Nephron progenitor cell (in vitro differentiated cells): ENCODE measurements around the gene PTPN1.

ENCODE experiments used
- DNase-seq: peaks from one replicate; pipeline ENCODE4 v3.0.0; 2021
- H3K27ac Mint-ChIP-seq: 2 replicates; pipeline ENCODE4 v1.8.0; 2021; ENCODE audit warnings: mild to moderate bottlenecking, moderate library complexity, mixed read lengths
- H3K27me3 Mint-ChIP-seq: 2 replicates; pipeline ENCODE4 v1.8.0; 2021; ENCODE audit warnings: mild to moderate bottlenecking, low read depth, mixed read lengths; ENCODE audit not compliant: poor library complexity
- H3K36me3 Mint-ChIP-seq: 2 replicates; pipeline ENCODE4 v1.8.0; 2021; ENCODE audit warnings: low read depth, mixed read lengths
- H3K4me1 Mint-ChIP-seq: 2 replicates; pipeline ENCODE4 v1.8.0; 2021; ENCODE audit warnings: mixed read lengths
- H3K4me3 Mint-ChIP-seq: 2 replicates; pipeline ENCODE4 v1.8.0; 2021; ENCODE audit warnings: mild to moderate bottlenecking, moderate library complexity, mixed read lengths
- H3K9me3 Mint-ChIP-seq: 2 replicates; pipeline ENCODE4 v1.8.0; 2021; ENCODE audit warnings: mild to moderate bottlenecking, moderate library complexity, mixed read lengths
- CTCF ChIP-seq: fragments of 200-600 bp; sonication (generic); IDR thresholded peaks from 2 replicates; pipeline ENCODE4 v1.5.0; 2021; ENCODE audit warnings: antibody characterized with exemption

The PTPN1 gene

DNA sequence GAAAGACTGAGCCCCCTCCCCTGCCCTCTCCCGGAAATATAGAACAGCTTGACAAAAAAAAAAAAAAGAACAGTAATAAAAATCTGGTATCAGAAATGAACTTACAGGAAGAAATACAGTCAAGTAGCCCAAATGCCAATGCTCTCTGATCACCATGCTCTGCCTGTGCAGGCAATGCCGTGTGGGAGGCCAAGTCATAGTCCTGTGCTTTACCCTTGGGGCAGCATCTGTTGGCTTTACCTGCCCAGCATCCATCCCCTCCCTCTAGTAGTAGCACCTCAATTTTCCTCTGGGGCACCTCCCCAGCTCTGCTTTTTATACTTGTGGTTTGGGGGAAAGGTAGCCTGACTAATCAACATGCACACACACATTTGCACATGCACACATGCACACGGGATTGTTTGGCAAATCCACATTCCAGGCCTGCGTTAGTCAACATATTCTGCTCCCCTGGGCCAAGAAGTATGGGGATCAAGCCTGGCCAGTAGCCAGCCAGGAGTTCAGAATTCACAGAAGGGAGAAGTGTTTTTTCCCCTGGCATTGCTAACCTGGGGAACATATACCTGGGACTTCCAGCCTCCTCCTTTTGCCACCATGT is 111.0 kb downstream of the PTPN1 start:
- H3K4me1 Mint-ChIP-seq = peaks cover 24% of the 10 kb centered on the region
- TF ChIP-seq CTCF = no peak
- H3K4me3 Mint-ChIP-seq = no peak overlapping the region
- no peak for DNase-seq
- no peaks in the 10 kb centered on the region for H3K36me3 Mint-ChIP-seq
- peaks cover 21% of the 10 kb centered on the region for H3K9me3 Mint-ChIP-seq
- H3K27me3 Mint-ChIP-seq = peaks cover 13% of the 10 kb centered on the region
- H3K27ac Mint-ChIP-seq = no peak overlapping the region

DNA sequence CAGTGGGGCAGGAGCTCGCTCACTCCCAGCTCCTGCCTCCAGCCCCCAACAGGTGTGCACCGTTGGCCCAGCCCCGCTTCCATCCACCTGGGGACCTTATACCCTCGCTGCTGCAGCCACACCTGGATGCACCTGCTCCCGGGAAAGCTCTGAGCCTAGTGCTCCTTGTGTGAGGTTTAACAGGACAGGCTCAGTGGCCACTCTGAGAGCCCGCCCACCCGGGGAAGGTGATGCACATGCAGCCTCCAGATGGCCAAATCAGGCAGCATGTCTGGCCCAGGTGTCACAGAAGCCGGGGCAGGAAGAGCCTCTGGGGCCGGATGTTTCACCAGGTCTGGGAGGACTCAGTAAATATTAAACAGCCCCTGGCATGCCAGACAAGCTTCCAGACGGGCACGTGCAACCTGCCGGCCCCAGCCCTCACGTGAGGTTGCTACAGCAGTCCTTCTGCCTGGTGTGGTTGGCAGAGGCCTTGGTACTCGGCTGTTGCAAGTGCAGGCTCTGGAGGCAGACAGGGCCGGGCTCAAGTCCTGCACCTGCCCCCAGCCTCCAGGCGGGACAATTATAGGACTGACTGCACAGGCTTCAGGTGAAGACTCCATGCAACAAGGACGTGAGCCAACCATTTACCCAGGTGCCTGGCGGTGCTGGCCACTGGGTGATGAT is 114.3 kb downstream of the PTPN1 start:
- Mint-ChIP-seq H3K27ac (no peak overlapping the region), H3K27me3 (peaks cover 15% of the 10 kb centered on the region), H3K4me1 (peaks cover 36% of the 10 kb centered on the region), H3K4me3 (no peak overlapping the region), H3K9me3 (peaks cover 20% of the 10 kb centered on the region), H3K36me3 (no peaks in the 10 kb centered on the region)
- no peak for DNase-seq
- no peak for TF ChIP-seq CTCF

GRCh38 chr20:50625986-50626677 is 115.9 kb downstream of the PTPN1 start:
- Mint-ChIP-seq H3K27me3 (peaks cover 14% of the 10 kb centered on the region), H3K4me3 (no peak overlapping the region), H3K27ac (peak overlapping the region; percentile 80), H3K9me3 (peaks cover 9% of the 10 kb centered on the region), H3K36me3 (no peaks in the 10 kb centered on the region), H3K4me1 (peaks cover 41% of the 10 kb centered on the region)
- peak; percentile 63 for DNase-seq
- TF ChIP-seq CTCF = peak; percentile 57

DNA sequence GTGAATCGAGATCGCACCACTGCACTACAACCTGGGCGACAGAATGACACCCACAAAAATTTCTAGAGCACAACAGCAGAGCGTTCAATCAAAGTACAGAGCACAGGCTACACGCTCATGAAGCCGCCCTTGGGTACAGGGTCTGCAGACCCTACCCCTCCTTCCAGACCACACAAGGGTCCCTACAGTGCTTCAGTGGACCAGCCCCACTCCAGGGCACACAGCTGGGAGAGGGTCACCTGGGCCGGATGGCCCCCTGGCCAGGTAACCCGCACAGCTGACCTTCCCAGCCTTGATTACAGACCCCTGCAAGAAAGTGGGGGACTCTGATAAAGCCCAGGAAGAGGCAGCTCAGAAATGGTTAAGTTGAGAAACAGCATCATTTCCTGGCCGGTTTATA is 117.6 kb downstream of the PTPN1 start:
- Mint-ChIP-seq H3K27ac (no peak overlapping the region), H3K36me3 (no peaks in the 10 kb centered on the region), H3K9me3 (no peaks in the 10 kb centered on the region), H3K4me3 (no peak overlapping the region), H3K27me3 (peaks cover 10% of the 10 kb centered on the region), H3K4me1 (peaks cover 48% of the 10 kb centered on the region)
- no peak for TF ChIP-seq CTCF
- DNase-seq = no peak

DNA sequence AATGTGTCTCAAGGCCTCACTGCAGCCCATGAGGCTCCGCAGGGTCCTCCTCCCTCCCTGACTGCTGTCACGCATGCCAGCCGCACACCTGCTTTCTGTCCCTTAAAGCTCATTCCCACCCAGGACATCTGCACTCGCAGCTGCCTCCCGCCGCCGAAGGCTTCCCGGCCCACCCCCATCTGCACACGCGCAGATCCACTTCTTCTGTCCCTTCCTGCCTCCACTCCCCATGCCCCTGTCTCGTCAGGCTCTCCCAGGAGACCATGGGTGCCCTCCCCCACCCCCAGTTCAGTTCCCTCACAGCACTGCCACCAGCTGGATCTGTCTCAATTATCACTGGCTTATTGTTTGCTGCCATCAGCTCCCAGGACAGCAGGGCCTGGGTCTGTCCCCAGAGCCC is 118.1 kb downstream of the PTPN1 start:
- Mint-ChIP-seq H3K4me1 (peaks cover 49% of the 10 kb centered on the region), H3K27me3 (peaks cover 8% of the 10 kb centered on the region), H3K27ac (peak overlapping the region; percentile 70), H3K9me3 (no peaks in the 10 kb centered on the region), H3K36me3 (no peaks in the 10 kb centered on the region), H3K4me3 (peak overlapping the region; percentile 14)
- TF ChIP-seq CTCF = no peak
- no peak for DNase-seq
